NT2/D1 (cell line): ENCODE measurements around the gene BIK.

ENCODE experiments used
- SUZ12 ChIP-seq: IDR thresholded peaks from 2 replicates; pipeline ENCODE4 v1.6.1; 2011; ENCODE audit not compliant: insufficient read length, insufficient read depth; ENCODE audit errors: extremely low read depth
- YY1 ChIP-seq: IDR thresholded peaks from 2 replicates; pipeline ENCODE4 v1.6.1; 2011; ENCODE audit not compliant: insufficient read length, insufficient read depth
- ZNF274 ChIP-seq: IDR thresholded peaks from 2 replicates; pipeline ENCODE4 v1.6.1; 2011; ENCODE audit warnings: mild to moderate bottlenecking, low read depth, low read length

- no peak for TF ChIP-seq YY1
- no peak for TF ChIP-seq ZNF274
- no peak for TF ChIP-seq SUZ12
Observed at GRCh38 chr22:43169310-43170130, 59.0 kb downstream of the BIK start.
